Spleen (tissue), 7 donors: ENCODE measurements around the gene LDLRAP1.

Experiments used
- CTCF ChIP-seq, 11 experiments: fragments of 200-600 bp in 7 of 11; fragments of 450-650 bp in 4 of 11; sonication (generic) in 4 of 11; IDR thresholded peaks in 8 of 11; conservative IDR thresholded peaks in 3 of 11; 1 replicate in 7 of 11; 2 replicates in 4 of 11; pipeline versions ENCODE4 v1.4.0 to v1.8.0; 2016 to 2021; ENCODE audit warnings: antibody characterized with exemption in 11 of 11, inconsistent platforms in 4 of 11, mild to moderate bottlenecking in 1 of 11
- POLR2A ChIP-seq, 3 donors: fragments of 450-650 bp; IDR thresholded peaks; one replicate each; pipeline ENCODE4 v1.5.1; 2017; ENCODE audit warnings: antibody characterized with exemption in 3 of 3, mild to moderate bottlenecking in 1 of 3
- POLR2AphosphoS5 ChIP-seq, 3 donors: sonication (generic); formaldehyde crosslinking; IDR thresholded peaks; one replicate each; pipeline ENCODE4 v1.5.1; 2017; ENCODE audit warnings: antibody characterized with exemption in 3 of 3
- donor health status: DM: no; HTN: no; CAD: no; lungs with moderate emphysema.
- donor health status: DM: no; HTN: no; CAD: no.
- donor health status: DM: no; HTN: no; CAD: no.

GRCh38 chr1:25517476-25518394 lies 25.7 kb upstream of the LDLRAP1 start:
- TF ChIP-seq POLR2A (IDR thresholded peaks at IDR 0.05) (no peak), CTCF (IDR thresholded peaks at IDR 0.05 in 8 of 11, conservative IDR thresholded peaks at IDR 0.05 in 3 of 11) (no peak), POLR2AphosphoS5 (IDR thresholded peaks at IDR 0.05) (no peak)
